Right ventricle myocardium superior (tissue), 1 donor: ENCODE results near the gene MPRIP. TPM values are rescaled to one million over a fixed set of nuclear protein-coding genes. Genes with fewer than 3 reads are reported as not detected.

Experiments used
- ATAC-seq: fragments of 200-7000 bp; cut with Tn5 transposase; one replicate; pipeline ENCODE4 v1.9.1; 2020; ENCODE audit warnings: mild to moderate bottlenecking; ENCODE audit not compliant: poor library complexity
- DNase-seq: peaks from one replicate; pipeline ENCODE4 v3.0.0-alpha.2; 2020
- intact Hi-C: fragments of 100-400 bp; cut with DNase I; formaldehyde crosslinking; loops from one replicate; pipeline ENCODE4 v1.11.2; 2022
- total RNA-seq: library from RNA; stranded (reverse); fragmentation: NEBNext Ultra II Directional; extraction: Animal tissue kit (Norgen Biotek cat#: 25700); gene quantifications from one replicate; pipeline ENCODE4 v1.2.1, GENCODE V29; 2021
- donor health status: DM: no; HTN: yes; CAD: no; lungs with severe emphysema.

The MPRIP gene
- total RNA-seq, 1 donor from 2014 or later = 280 TPM

DNA sequence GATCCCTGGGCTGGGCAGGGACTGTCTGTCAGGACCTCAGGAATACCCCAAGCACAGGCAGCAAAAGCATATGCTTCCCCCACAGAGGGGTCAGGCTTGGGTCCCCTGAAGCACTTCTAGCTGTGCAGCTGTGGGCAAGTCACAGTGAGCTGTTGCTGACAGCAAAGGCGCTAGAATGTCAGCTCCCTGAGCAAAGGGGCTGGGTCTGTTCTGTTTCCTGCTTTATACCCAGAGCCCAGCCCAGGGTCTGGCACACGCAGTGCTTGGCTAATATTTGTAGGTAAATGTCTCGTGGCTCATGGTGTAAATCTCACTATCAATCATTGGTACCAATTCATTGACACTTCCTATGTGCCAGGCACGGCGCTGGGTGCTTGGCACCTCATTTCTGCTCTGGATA is 16.6 kb upstream of the MPRIP start:
- intact Hi-C loops = no loop called here
- DNase-seq (peak; percentile 32), ATAC-seq (no peak)

DNA sequence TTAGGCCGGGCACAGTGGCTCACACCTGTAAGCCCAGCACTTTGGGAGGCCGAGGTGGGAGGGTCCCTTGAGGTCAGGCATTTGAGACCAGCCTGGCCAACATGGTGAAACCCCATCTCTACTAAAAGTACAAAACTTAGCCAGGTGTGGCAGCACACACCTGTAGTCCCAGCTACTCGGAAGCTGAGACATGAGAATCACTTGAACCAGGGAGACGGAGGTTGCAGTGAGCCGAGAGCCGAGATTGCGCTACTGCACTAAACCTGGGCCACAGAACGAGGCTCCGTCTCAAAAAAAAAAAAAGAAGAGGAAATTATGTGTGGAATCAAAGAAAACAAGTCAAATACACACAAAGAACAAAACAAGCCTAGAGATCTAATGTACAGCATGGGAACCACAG is 16.1 kb upstream of the MPRIP start:
- intact Hi-C loops = no loop called here
- ATAC-seq (no peak), DNase-seq (no peak)

DNA sequence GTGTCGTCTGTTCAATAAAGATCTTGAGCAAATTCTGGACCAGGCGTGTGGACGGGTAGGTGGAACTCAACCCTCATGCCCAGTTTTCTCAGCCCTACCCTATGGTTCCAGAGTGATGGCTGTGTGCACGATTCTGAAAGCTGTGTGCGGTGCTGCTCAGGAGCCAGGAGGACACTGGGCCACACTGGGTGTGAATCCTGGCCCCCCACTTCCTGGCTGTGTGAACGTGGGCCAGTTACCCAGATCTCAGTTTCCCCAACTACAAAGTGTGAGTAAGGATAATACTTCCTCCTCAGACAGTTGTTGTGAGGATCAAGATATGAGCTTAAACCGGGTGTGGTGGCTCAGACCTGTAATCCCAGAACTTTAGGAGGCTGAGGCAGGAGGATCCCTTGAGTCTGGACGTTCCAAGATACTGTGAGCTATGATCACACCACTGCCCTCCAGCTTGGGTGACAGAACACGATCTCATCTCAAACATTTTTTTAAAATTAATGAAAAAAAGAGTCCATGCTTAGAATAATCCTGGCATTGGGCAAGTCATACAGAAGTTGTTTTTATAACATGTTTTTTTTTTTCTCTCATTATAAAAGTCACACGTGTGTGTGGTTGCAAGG is 14.7 kb upstream of the MPRIP start:
- peak; percentile 13 for DNase-seq
- intact Hi-C loops = no loop called here
- ATAC-seq = no peak

DNA sequence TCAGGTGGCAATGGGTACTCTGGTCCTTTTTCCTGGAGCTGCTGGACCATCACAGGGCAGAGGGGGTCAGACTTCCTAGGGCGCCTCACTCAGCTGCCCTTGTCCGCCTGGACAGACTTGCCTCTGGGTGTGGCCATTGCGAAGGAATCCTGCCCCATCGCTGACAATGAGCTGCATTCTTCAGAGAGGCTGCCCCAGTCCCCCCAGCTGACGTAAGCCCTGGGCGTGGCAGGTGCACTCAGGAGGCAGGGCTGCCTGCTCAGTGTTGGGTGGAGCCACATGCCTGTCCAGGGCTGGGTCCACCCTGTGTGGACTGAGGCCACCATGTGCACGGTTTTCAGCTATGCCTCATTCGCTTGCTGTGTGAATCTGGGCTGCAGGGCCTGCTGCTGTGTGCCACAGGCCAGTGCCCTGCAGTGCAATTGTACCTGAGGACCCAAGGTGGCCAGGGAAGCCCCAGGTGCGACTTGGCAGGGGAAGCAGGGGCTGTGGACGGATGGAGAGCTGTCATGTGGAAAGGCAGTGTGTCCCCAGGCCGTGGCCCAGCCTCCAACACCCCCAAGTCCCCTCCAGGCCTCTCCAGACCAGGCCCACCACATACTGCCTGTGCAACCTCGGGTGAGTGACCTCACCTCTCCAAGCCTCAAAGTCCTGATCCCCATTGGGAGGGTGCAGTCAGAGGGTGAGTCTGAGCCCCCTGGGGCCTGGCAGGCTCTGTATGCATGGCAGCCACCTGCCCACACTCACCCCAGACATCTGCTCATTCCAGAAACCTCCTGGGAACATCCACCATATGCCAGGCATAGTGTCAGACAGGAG is 14.0 kb upstream of the MPRIP start:
- ATAC-seq = peak; percentile 54
- DNase-seq = peak; percentile 84
- intact Hi-C loops = no loop called here

- intact Hi-C loops = no loop called here
- no peak for DNase-seq
- no peak for ATAC-seq
Measured at GRCh38 chr17:17028878-17029535, 13.2 kb upstream of the MPRIP start.

GRCh38 chr17:17029938-17030337 is 12.3 kb upstream of the MPRIP start:
- no peak for ATAC-seq
- intact Hi-C loops = no loop called here

GRCh38 chr17:17030515-17031211 is 11.6 kb upstream of the MPRIP start:
- ATAC-seq (no peak), DNase-seq (peak; percentile 21)
- intact Hi-C loops = no loop called here

More at GRCh38 chr17:17029938-17030337, 12.3 kb upstream of the MPRIP start:
- no peak for DNase-seq

DNA sequence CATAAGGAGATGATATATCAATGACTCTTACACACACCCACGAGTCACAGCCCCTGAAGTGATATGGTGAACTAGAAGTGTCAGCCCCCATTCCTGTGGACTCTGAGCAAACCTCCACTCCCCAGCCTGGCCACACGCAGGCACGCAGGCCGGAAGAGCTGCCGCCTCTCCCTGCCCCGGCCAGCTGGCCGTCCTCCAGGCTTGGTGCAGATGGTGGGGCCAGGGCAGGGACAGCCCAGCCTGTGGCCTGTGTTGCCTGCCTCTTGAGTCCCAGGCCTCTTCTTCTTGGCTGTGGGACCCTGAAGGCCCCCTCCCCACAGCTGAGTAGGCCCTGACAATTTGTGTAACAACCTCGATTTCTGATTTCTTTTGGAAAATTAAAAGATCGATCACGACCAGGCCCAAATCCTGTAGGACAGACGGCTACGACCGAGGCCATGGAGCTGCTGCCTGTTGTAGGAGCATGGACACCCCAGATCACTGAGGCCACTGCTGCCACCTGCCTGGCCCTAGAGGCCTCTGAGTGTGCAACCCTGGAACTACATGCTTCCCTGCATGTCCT is 10.0 kb upstream of the MPRIP start:
- peak; percentile 78 for DNase-seq
- peak; percentile 84 for ATAC-seq
- intact Hi-C loops = no loop called here

DNA sequence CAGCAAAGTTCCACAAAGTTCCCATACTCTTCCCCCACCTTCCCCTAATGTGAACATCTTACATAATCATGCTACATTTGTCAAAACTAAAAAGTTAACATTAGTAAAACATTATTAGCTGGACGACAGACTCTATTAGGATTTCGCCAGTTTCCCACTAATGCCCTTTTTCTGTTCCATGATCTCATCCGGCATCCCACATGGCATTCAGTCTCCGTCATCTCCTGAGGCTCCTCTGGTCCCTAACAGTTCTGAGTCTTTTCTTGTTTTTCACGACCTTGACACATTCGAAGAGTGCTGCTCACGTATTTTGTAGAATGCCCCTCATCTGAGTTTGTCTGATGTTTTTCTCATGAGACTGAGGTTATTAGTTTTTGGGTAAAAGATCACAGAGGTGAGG is 8.8 kb upstream of the MPRIP start:
- DNase-seq = no peak
- intact Hi-C loops = no loop called here
- no peak for ATAC-seq

- ATAC-seq (no peak), DNase-seq (no peak)
- intact Hi-C loops = no loop called here
Measured at GRCh38 chr17:17034026-17034425, 8.2 kb upstream of the MPRIP start.

DNA sequence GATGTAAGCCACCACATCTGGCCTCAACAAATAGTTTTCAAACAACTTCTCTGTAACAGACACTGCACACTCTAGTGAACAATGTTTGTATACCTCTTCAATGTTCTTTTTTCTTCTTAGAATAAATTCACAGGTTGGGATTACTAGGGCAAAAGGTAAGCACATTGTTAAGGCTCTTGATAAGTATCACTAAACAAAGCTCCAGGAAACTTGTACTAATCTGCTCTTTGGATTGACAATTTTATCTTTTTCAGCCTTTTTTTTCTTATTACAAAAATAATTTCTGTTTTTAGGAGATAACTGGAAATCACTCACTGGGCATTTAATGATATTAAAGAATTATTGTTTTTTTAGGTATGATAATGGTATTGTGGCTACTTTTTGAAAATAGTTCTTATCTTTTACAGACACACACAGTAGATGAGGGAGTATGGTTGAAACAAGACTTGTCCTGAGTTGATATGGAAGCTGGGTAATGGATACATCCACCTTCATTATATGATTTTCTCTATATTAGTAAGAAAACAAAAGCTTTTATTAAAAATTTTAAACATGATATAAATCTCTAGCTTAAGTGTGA is 7.7 kb upstream of the MPRIP start:
- intact Hi-C loops = no loop called here
- no peak for ATAC-seq
- DNase-seq = no peak

- intact Hi-C loops = no loop called here
- ATAC-seq (no peak), DNase-seq (no peak)
Measured at GRCh38 chr17:17035490-17035889, 6.8 kb upstream of the MPRIP start.

GRCh38 chr17:17035920-17036523 is 6.2 kb upstream of the MPRIP start:
- intact Hi-C loops = no loop called here
- ATAC-seq (no peak), DNase-seq (no peak)

DNA sequence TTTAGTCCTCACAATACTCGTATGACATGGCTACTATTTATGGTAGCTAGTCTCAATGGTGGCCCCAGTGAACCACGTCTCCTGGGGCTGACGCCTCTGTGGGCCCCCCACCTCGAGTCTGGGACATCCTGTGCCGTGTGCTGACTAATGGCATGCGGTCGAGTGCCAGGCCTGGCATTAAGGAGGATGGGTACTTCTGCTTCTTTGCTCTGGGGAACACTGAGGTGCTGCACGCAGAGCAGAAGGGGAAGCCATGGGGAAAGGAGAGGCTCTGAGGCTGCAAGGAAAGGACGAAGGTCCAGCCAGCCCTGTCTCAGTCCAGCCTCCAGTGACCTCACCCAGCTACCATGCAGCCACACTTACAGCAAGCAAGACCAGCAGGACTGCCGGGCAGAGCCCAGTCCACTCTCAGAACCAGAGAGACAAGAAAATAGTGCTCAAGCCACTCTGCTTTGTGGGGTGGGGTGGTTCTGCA is 5.7 kb upstream of the MPRIP start:
- DNase-seq (peak; percentile 62), ATAC-seq (peak; percentile 71)
- intact Hi-C loops = no loop called here

DNA sequence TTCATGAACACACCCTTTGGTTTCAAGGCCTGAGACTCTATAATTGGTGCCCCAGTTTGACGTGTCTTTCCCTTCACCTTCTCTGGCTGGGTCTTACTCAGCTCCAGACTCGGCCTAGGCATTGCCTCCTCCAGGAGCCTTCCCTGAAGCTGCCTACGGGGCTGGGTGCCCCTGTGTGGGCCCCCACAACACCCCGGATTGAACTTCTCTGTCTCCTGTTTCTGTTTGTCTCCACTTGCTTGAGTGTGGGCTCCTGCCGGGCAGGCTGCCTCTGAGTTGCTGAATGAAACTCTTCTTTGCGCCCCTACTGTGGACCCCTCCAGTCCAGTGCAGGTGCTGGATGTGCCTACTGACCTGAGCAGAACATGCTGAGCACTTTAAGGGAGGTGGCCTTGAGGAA is 2.3 kb upstream of the MPRIP start:
- intact Hi-C loops = no loop called here
- no peak for ATAC-seq
- DNase-seq = no peak

GRCh38 chr17:17041018-17041521 is 1.2 kb upstream of the MPRIP start:
- DNase-seq = no peak
- intact Hi-C loops = no loop called here

GRCh38 chr17:17041571-17042383 is 480 bp upstream of the MPRIP start:
- DNase-seq (peak; percentile 100), ATAC-seq (peak; percentile 96)
- intact Hi-C loops = no loop called here

More at GRCh38 chr17:17041018-17041521, 1.2 kb upstream of the MPRIP start:
- peak; percentile 31 for ATAC-seq
